Ishikawa (cell line): Measurements from ENCODE around the gene ARRB1.

Experiments
- CEBPB ChIP-seq: IDR thresholded peaks from 2 replicates; pipeline ENCODE4 v1.6.1; 2012
- EP300 ChIP-seq: IDR thresholded peaks from 2 replicates; pipeline ENCODE4 v1.6.1; 2012; ENCODE audit warnings: borderline replicate concordance
- NFIC ChIP-seq: IDR thresholded peaks from 2 replicates; pipeline ENCODE4 v1.6.1; 2012
- RAD21 ChIP-seq: IDR thresholded peaks from 2 replicates; pipeline ENCODE4 v1.6.1; 2012; ENCODE audit warnings: low read depth
- TAF1 ChIP-seq: IDR thresholded peaks from 2 replicates; pipeline ENCODE4 v1.6.1; 2012; ENCODE audit warnings: low read depth, mild to moderate bottlenecking
- TCF12 ChIP-seq: IDR thresholded peaks from 2 replicates; pipeline ENCODE4 v1.6.1; 2012; ENCODE audit warnings: low read depth
- TEAD4 ChIP-seq: IDR thresholded peaks from 2 replicates; pipeline ENCODE4 v1.6.1; 2012
- YY1 ChIP-seq: IDR thresholded peaks from 2 replicates; pipeline ENCODE4 v1.6.1; 2012; ENCODE audit warnings: low read depth
- ZBTB7A ChIP-seq: IDR thresholded peaks from 2 replicates; pipeline ENCODE4 v1.6.1; 2012; ENCODE audit warnings: low read depth
- TF ChIP-seq, protein P1 (sequence below): IDR thresholded peaks from 2 replicates; pipeline ENCODE4 v1.6.1; 2012; ENCODE audit warnings: low read depth, mild to moderate bottlenecking
- TF ChIP-seq, protein P2 (sequence below): IDR thresholded peaks from 2 replicates; pipeline ENCODE4 v1.6.1; 2012

- TF ChIP-seq CEBPB (no peak), TAF1 (no peak), EP300 (no peak), TCF12 (no peak), RAD21 (no peak), TEAD4 (peak; percentile 56; the same call in 1 of the 2 replicates), YY1 (no peak), NFIC (no peak), ZBTB7A (no peak)
- TF ChIP-seq, protein P1, sequence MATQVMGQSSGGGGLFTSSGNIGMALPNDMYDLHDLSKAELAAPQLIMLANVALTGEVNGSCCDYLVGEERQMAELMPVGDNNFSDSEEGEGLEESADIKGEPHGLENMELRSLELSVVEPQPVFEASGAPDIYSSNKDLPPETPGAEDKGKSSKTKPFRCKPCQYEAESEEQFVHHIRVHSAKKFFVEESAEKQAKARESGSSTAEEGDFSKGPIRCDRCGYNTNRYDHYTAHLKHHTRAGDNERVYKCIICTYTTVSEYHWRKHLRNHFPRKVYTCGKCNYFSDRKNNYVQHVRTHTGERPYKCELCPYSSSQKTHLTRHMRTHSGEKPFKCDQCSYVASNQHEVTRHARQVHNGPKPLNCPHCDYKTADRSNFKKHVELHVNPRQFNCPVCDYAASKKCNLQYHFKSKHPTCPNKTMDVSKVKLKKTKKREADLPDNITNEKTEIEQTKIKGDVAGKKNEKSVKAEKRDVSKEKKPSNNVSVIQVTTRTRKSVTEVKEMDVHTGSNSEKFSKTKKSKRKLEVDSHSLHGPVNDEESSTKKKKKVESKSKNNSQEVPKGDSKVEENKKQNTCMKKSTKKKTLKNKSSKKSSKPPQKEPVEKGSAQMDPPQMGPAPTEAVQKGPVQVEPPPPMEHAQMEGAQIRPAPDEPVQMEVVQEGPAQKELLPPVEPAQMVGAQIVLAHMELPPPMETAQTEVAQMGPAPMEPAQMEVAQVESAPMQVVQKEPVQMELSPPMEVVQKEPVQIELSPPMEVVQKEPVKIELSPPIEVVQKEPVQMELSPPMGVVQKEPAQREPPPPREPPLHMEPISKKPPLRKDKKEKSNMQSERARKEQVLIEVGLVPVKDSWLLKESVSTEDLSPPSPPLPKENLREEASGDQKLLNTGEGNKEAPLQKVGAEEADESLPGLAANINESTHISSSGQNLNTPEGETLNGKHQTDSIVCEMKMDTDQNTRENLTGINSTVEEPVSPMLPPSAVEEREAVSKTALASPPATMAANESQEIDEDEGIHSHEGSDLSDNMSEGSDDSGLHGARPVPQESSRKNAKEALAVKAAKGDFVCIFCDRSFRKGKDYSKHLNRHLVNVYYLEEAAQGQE, result no peak
- TF ChIP-seq, protein P2, sequence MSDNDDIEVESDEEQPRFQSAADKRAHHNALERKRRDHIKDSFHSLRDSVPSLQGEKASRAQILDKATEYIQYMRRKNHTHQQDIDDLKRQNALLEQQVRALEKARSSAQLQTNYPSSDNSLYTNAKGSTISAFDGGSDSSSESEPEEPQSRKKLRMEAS, result no peak
These were observed 35.6 kb upstream of the ARRB1 start for GRCh38 chr11:75386942-75387630.
